HG02970 (cell line): ENCODE data around the gene PTH2.

Source experiments
- ATAC-seq: cut with Tn5 transposase; IDR thresholded peaks from one replicate; pipeline ENCODE4 v1.9.1; 2021; ENCODE audit warnings: mild to moderate bottlenecking, moderate library complexity, moderate number of reproducible peaks; ENCODE audit not compliant: unreplicated experiment, low FRiP score

The PTH2 gene

DNA sequence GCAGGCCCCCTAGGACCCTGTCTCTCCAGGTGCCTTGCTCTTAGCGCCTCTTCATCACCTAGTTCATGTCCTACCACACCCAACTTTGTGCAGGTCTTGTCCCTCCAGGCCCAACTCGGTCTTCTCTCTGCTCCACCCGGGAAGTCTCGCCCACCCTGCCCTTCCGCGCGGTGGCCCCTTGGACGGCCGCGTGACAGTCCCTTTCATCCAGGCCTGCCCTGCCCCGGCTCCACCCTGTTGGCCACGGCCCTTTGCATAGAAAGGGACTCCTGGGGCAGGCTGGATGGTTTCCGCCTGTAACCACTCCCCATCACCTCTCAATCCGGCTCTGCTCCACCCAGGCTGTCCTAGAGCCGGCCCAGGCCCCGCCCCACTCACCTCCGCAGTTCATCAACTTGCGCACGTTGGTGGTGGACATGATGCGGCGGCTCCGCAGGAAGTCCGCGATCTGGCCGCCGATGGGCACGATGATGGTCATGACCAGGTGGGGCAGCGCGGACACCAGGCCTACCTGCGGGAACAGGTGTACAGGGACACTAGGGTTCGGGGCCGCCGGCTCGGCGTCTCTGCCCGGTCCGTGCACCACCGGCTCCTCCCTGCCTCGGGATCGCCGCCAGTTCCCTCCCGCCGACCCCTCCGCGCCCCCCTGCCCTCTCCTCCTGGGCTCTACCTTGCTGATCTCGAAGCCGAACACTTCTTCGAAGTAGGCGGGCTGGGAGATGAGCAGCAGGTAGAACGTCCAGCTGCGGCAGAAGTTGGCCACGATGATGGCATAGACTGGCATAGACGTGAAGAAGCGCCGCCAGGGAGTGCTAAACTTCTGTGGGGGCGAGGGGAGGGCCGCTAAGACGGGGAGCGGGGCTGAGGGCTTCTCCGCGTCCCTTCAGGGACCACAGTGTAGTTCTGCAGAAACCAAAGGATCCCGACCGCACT is 9.2 kb upstream of the PTH2 start:
- no peak for ATAC-seq

DNA sequence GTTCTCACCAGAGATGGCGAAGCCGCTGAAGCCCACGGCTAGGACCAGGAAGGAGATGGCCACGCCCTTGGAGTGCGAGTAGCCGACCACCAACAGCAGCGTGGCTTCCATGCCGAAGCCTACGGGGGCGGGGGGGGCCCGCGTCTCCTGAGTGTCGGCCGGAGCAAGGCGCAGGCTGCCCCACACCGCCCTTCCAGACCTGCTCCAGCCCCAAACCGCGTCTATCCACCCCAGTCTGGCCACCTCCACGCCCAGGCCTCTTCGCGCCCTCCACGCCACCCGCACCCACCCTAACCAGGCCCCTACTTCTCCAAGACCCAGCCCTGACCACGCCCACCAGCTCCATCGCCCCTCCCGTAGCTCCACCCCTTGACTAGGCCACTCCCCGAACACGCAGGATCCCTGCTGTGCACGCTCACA is 8.1 kb upstream of the PTH2 start:
- ATAC-seq, result no peak

DNA sequence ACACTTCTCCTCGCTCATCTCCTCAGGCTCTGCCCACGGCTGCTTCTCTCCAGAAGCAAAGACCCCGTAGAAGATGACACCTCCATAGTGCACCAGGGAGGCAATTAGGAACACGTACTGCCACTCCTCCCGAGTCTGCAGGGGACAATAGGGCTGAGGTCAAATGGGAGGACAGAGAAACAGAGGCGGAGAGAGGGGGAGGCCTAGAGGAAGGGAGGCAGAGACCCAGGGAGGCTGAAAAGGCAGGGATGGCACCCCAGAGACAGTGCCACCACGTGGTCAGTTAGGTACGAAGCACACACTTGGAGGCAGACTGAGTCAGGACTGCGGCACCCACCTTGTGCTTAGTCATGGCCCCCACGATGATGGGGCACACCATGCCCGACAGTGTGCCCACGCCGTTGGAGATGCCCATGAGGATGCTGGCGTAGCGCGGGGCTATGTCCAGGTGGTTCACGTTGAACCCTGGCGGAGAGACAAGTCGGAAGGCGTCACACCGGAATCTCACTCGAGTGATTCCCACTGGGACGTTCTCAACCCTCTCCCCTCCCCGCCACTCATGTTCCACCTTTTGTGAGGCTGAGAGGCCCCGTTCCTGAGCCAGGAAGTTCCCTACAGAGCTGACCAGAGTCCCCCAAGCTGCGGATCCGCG is 7.6 kb upstream of the PTH2 start:
- no peak for ATAC-seq

DNA sequence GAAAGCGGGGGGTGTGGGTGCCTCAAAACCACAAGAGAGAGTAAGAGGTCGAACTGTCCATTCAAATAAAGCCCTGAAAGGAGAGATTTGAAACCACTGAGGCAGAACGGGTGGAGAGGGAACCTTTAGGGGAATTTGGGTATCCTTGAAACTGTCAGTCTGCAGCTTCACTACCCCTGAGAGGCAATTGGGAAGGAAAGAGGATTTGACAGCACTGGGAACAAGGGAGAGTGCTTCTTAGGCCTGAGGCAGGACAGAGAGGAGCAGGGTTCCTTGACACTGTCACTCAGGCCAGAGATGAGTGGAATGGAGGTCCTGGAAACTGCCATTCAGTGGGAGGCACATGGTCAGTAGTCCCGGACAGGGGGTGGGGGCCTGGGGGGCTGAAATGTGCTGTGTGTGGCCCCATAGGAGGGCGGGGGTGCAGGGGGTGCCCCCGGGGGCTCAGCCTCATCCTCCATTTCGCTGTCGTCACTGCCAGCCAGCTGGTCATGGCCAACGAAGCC is 7.0 kb upstream of the PTH2 start:
- ATAC-seq, result no peak

DNA sequence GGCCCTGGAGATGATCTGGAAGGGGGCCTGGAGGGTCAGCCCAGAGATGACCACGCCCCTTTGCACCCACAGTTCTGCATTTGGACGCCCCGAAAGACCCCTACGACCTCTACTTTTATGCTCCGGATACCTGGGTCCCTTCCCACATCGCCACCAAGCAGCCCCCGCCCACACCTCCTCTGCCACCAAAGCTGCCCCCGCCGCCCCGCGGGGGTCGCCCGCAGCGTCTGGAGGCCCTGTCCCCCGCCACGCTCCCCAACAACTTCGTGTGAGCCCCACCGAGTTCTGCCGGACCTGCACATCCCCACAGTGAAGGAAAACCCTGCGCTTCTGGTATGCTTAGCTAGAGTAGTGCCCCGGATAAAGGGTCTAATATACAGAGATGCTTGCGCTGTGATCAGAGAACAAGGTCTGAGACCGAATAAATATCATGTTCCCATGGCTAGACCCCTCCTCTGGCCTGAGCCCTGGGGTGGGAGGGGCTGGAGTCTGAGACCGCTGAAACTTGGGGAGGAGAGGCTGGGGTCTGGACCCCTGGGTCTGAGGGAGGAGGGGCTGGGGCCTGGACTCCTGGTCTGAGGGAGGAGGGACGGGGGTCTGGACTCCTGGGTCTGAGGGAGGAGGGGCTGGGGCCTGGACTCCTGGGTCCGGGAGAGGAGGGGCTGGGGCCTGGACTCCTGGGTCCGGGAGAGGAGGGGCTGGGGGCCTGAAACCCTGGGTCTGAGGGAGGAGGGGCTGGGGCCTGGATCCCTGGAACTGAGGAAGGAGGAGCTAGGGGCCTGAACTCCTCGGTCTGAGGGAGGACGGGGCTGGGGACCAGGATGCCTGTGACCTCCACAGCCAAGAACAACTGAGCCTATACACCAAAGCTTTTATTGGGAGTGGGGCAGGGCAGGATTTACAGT is 5.6 kb upstream of the PTH2 start:
- no peak for ATAC-seq

DNA sequence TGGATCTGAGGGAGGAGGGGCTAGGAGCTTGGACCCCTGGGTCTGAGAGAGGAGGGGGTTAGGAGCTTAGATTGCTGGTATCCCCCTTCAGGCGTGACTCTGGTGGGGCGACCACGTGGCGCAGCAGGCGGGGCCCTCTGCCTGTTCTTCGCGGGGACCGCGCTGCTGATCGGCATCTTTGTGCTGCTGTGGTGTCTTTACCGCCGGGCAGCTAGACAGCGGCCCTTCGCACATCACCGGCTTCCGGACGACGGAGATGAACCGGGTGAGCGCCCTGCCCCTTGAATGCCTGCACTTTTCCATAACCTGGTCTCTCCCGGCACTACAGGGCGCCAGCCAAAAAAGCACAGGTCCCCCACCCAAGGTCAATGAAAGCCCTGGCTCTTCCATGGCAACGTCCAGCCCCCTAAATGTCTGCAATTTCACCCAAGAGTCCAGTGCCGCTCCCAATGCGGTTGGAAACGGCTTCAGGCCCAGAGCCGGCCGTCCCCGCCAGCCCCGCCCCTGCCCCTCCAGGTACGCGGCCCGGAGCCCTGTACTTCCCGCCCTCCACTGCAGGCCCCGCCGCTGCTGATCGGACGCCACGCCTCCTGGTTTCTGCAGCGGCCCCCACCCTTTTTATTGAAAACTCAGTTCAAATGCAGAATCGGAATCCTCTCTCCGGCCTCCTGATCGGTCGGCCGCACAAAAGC is 4.8 kb upstream of the PTH2 start:
- ATAC-seq, result no peak

DNA sequence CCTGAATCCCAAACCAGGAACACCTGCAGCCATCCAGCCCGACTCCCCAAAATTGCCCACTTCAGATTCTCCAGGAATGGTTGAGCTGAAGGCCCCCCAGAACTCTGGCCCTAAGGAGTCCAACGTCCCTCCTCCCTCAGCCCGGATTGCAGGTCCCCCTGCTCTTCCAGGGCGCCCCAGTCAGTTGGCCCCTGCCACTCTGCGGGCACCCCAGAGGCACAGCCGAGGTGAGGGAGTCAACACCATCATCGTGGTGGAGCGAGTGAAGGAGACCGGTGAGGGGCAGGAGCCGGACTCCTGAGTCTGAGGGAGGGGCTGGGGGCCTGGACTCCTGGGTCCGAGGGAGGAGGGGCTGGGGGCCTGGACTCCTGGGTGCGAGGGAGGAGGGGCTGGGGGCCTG is 4.1 kb upstream of the PTH2 start:
- no peak for ATAC-seq

DNA sequence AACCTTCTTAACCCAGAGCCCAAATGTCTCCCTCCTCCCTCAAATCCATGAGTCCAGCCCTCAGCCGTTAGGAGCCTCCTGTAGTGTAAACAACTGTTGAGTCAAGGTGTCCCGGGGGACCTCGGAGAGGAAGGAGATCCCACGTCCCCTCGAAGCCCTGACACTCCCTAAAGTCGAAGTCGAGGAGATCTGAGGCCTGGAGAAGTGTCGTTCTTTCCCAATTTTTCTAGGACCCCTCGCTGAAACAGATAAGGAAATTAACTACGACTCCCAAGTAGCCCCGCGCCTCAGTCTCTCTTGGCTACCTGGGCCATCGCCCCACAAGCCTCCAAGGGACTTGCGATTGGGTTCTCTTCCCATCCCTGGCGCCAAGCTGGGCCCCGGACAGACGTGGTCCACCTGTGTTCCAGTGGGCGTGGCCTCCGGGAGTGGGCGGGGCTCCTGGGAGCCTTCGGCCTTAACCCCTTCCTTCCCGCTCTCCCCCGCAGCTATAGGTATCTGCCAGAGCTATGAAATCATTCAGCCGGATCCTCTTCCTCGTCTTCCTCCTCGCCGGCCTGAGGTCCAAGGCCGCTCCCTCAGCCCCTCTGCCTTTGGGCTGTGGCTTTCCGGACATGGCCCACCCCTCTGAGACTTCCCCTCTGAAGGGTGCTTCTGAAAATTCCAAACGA is 2.8 kb upstream of the PTH2 start:
- ATAC-seq, result no peak

DNA sequence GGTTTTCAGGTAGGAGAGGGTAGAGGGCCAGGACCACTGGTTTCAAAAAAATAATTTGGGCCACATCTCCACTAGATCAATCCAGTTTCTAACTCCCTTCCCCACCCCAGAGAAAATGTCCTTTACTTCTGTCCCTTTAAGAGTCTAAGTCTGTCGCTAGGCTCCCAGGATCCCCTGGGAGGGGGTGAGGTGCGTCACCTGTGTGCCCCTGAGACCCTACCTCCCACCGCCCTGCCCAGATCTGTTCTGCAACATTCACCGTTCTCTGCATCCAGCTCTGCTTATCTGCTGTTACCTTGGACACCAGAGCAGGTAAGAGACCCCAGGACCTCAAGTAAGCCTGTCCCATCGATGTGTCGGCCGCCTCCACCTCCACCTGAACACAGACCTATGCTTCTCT is 1.9 kb upstream of the PTH2 start, which contains the start of gene GFY:
TSS of gene GFY (plus strand) at position 211 of the 400 bp plus-strand sequence. CDS start 1,043 bp downstream, outside the sequence.
- no peak for ATAC-seq

DNA sequence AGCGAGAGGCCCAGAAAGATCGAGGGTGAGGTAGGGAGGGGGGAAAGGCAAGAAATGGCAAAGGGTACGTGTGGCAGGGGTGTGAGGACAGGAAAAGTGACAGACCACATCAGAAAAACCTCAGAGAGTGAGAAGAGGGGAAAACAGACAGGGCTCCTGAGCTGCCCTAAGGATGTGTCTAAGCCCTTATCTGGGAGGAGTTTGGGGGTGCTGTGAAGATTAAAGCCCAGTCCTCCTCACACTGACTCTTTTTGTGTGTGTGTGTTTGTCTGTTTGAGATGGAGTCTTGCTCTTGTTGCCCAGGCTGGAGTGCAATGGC is 703 bp upstream of the PTH2 start:
- no peak for ATAC-seq

DNA sequence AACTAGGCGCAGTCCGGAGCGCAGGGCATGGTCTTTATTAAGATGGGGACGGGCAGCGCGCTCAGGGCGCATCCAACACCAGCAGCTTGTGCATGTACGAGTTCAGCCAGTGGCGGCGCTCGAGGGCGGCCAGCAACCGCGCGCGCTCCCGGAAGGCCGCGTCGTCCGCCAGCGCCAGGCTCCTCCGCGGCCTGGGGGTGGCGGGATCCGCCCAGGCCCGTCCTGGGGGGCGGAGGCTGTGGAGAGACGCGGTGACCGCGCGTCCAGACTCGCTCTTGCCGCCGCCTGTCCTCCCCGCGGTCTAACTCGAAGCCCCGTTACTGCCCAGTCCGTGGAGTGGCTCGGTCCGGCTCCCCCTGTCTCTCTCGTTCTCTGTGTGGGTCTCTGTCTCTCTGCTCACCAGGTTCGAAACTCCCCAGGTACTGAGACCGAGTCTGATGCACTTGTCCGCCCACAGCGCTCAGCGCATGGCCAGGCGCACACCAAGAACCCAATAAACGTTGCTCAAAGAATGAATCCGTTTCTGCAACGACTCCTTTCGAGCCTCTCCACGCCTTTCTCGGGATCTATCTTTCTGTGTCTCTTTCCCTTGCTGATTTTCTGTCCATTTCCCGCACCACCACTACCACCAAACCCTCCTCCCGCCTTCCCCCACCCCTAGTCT is 702 bp downstream of the PTH2 start:
- no peak for ATAC-seq

DNA sequence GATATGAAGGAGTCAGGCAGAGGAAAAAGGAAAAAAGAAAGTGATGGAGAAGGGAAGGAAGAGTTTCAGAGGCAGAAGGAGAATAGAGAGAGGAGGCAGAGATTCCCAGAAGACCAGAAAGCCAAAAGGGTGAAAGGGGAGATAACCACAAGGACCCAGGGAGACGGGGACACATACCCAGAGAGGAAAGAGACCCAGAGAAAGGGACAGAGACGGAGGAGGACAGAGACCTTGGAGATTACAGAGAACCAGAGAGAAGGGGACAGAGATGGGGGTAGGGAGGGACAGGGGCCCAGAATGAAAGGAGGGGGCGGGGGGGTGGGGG is 1.4 kb downstream of the PTH2 start:
- ATAC-seq, result no peak

DNA sequence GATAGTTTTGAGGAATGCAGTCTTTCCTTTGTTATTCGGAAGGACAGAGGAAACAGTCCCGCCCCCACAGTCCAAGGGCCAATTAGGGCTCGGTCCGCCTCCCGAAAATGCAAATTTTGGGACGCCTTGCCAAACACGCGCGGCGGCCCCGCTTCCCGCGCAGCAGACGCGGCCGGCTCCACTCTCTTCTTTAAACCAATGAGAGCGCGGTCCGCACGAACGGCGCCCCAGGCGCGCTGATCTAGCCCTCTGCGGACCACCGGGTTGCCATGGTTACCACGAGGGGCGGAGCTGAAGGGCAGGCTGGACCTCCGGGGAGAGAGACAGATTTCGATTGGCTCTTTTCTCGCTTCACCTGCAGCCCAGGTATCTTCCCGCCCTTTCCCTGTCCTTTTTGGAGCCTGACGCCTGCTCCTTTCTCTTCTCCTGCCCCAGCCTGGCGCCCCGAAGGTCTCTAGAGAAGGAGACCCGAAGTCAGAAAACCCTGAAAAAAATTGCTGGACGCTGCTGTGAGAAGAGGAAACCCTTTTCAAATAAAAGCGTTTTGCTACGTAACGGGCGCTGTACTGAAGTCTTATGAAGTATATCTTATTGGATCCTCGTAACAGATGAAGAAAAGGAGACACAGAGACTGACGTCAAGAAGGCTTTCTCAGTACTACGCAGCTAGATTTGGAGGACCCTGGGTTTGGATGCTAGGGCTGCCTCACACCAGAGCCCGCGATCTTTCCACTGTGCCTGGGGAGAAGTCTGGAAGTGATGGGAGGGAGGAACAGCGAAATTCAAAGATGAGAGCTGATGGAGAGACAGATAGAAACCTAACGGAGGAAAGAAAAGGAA is 2.0 kb downstream of the PTH2 start:
- no peak for ATAC-seq

DNA sequence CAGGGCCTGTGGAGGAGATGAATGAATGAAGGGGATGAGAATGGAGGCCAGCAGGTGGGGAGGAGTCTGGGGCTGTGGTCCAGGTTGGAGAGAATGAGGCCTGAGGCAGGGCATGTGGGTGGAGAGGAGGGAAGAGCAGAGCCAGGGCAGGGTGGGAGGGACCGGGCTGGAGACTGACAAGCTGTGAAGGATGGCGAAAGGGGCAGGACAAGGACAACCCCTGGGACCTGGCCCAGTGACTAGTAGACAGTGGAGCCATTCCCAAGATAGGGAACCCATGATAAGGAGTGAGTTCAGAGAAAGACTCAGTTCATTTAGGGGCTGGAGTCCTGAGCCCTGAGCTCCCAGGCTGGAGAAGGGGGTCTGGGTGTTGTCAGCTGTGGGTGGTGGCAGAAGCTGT is 3.0 kb downstream of the PTH2 start:
- ATAC-seq, result no peak

DNA sequence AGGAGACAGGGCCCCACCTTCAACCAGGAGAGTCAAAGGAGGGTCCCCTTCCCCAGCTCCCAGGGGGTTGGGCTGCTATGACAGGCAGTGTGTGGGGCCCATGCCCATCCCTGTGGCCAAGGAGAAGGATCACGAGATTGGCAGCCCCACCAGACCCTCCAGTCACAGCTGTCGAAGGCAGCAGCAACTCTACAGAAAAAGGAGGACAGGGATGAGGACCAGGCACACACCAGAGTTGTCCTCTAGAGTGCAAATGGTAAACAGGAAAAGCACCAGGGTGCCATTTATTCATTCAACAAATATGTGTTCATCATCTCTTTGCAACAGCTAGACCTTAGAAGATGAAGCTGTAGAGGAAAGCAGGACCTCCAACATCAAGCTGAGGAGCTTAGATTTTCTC is 4.1 kb downstream of the PTH2 start:
- no peak for ATAC-seq

DNA sequence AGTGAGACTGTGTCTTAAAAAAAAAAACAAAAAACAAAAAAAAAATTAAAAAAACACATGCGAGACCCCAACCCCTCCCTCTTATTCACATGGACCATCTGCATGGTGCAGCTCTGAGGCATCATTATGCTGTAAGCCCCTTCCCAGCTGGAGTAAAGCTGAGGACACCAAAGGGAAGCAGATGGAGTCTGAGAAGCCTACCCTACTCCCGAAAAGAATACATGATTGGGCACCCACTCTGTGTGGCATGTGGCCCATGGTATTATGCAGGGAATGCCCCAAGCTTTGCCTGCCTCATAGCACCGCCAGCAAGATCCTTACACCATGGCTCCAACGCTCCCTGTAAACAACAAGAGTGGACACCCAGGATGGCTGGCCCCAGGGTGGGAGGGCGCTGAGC is 4.7 kb downstream of the PTH2 start:
- no peak for ATAC-seq

DNA sequence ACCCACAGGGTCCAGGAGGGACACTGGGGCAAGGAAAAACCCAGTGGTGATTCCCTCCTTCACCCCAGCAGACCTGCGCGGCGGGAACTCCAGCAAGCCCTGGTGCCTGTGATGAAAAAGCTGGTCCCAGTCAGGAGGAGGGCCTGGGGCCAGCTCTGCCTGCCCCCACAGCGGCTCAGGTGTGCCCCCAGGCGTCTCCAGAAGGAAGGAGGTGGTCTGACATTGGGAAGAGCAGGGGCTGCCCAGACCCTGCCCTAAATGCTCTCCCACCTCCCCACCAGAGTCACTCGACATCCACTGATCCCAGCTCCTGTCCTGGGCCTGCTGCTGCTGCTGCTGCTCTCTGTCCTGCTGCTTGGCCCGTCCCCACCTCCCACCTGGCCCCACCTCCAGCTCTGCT is 6.2 kb downstream of the PTH2 start:
- no peak for ATAC-seq

DNA sequence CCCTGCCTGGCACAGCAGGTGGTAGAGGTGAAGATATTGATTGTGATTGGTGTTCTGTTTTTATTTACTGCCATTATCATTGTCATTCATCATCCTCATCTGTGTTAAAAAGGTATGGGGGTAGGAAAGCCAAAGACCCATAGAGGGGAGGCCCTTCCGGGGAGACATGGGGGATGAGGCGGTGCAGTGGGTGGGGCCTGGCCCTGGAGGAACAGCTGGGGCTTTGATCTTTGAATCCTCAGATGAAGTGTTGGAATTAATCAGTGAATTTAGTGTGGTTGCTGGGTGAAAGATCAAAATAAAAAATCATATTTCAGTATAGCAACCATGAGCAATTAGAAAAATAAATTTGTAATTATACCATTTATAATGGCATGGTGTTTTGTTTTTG is 7.4 kb downstream of the PTH2 start:
- ATAC-seq, result no peak
